Astrocyte (in vitro differentiated cells and primary cell): ENCODE measurements around the gene CCL17. TPM values are rescaled to one million over a fixed set of nuclear protein-coding genes. Genes with fewer than 3 reads are reported as not detected.

Experiments used
- DNase-seq: peaks from one replicate; pipeline ENCODE4 v3.0.0-alpha.2; 2010; ENCODE audit warnings: low read depth
- FAIRE-seq: peaks from 2 replicates; lab custom pipeline; 2011; peaks lifted over from hg19 to GRCh38; lab: Jason Lieb, UNC
- H2AFZ ChIP-seq: 2 replicates; pipeline ENCODE4 v1.6.0; 2012; ENCODE audit warnings: low read depth, low read length, inconsistent platforms
- H3K27ac ChIP-seq: 2 replicates; pipeline ENCODE4 v1.5.1; 2011; ENCODE audit warnings: low read depth, low read length, inconsistent platforms
- H3K27me3 ChIP-seq: 2 replicates; pipeline ENCODE4 v1.6.0; 2011; ENCODE audit warnings: low read length, inconsistent platforms; ENCODE audit not compliant: insufficient read depth
- H3K36me3 ChIP-seq: 2 replicates; pipeline ENCODE4 v1.5.1; 2011; ENCODE audit warnings: low read length, inconsistent platforms; ENCODE audit not compliant: insufficient read depth
- H3K4me1 ChIP-seq: 2 replicates; pipeline ENCODE4 v1.5.1; 2011; ENCODE audit warnings: low read length, inconsistent platforms; ENCODE audit not compliant: insufficient read depth
- H3K4me2 ChIP-seq: 2 replicates; pipeline ENCODE4 v1.6.0; 2012; ENCODE audit warnings: low read length, inconsistent platforms
- H3K4me3 ChIP-seq: 2 replicates; pipeline ENCODE4 v1.5.1; 2011; ENCODE audit warnings: low read depth, mild to moderate bottlenecking, low read length, inconsistent platforms; ENCODE audit not compliant: insufficient read depth
- H3K79me2 ChIP-seq: 2 replicates; pipeline ENCODE4 v1.6.0; 2012; ENCODE audit warnings: mild to moderate bottlenecking, low read length, inconsistent platforms; ENCODE audit not compliant: insufficient read depth
- H3K9ac ChIP-seq: 2 replicates; pipeline ENCODE4 v1.6.0; 2012; ENCODE audit warnings: mild to moderate bottlenecking, low read length, inconsistent platforms
- H3K9me3 ChIP-seq: 2 replicates; pipeline ENCODE4 v1.5.1; 2012; ENCODE audit warnings: low read depth, mild to moderate bottlenecking, low read length, inconsistent platforms; ENCODE audit not compliant: insufficient read depth
- H4K20me1 ChIP-seq: 2 replicates; pipeline ENCODE4 v1.6.0; 2012; ENCODE audit warnings: low read length, inconsistent platforms; ENCODE audit not compliant: insufficient read depth
- H3K27ac Mint-ChIP-seq: one replicate; pipeline ENCODE4 v1.8.0; 2021; ENCODE audit warnings: mild to moderate bottlenecking, mixed read lengths; ENCODE audit not compliant: unreplicated experiment
- H3K27me3 Mint-ChIP-seq: one replicate; pipeline ENCODE4 v1.8.0; 2021; ENCODE audit warnings: low read depth, mixed read lengths; ENCODE audit not compliant: unreplicated experiment
- H3K36me3 Mint-ChIP-seq: one replicate; pipeline ENCODE4 v1.8.0; 2021; ENCODE audit warnings: low read depth, mixed read lengths; ENCODE audit not compliant: unreplicated experiment
- H3K4me1 Mint-ChIP-seq: one replicate; pipeline ENCODE4 v1.8.0; 2021; ENCODE audit warnings: low read depth, mixed read lengths; ENCODE audit not compliant: unreplicated experiment
- H3K4me3 Mint-ChIP-seq: one replicate; pipeline ENCODE4 v1.8.0; 2021; ENCODE audit warnings: mild to moderate bottlenecking, moderate library complexity, mixed read lengths; ENCODE audit not compliant: unreplicated experiment
- H3K9me3 Mint-ChIP-seq: one replicate; pipeline ENCODE4 v1.8.0; 2021; ENCODE audit warnings: mild to moderate bottlenecking, mixed read lengths; ENCODE audit not compliant: unreplicated experiment
- CTCF ChIP-seq: IDR thresholded peaks from 2 replicates; pipeline ENCODE4 v1.5.1; 2011; ENCODE audit warnings: low read depth, mild to moderate bottlenecking, inconsistent platforms, low read length, moderate library complexity; ENCODE audit not compliant: insufficient read depth
- EZH2 ChIP-seq: IDR thresholded peaks from 2 replicates; pipeline ENCODE4 v1.6.1; 2012; ENCODE audit warnings: mild to moderate bottlenecking, low read length, inconsistent platforms; ENCODE audit not compliant: insufficient read depth
- total RNA-seq: library from RNA; stranded (reverse); gene quantifications from 2 replicates; pipeline ENCODE4 v1.2.1, GENCODE V29; 2021

The CCL17 gene
- total RNA-seq, 1 donor from 2014 or later = not detected

- TF ChIP-seq CTCF = no peak
- TF ChIP-seq EZH2 = no peak
- peaks cover 37% of the 10 kb centered on the region for H3K27me3 Mint-ChIP-seq
- no peak for FAIRE-seq
Observed at GRCh38 chr16:57358527-57359095, 46.0 kb upstream of the CCL17 start, which contains the start of gene CCL22. Gene CCL22 (plus strand): TSS chr16:57358783. CDS start chr16:57358817, 34 bp downstream.

GRCh38 chr16:57360321-57360935, 44.1 kb upstream of the CCL17 start:
- Mint-ChIP-seq H3K27me3 (peaks cover 40% of the 10 kb centered on the region), H3K36me3 (no peaks in the 10 kb centered on the region), H3K4me1 (no peaks in the 10 kb centered on the region), H3K4me3 (no peak overlapping the region), H3K9me3 (peaks cover 2% of the 10 kb centered on the region), H3K27ac (no peak overlapping the region)
- Histone ChIP-seq H3K27ac (no peak overlapping the region), H3K4me2 (no peak overlapping the region), H3K27me3 (peaks cover 13% of the 10 kb centered on the region), H2AFZ (no peak overlapping the region), H3K9ac (no peak overlapping the region), H3K4me1 (no peaks in the 10 kb centered on the region), H3K79me2 (no peaks in the 10 kb centered on the region), H3K4me3 (no peak overlapping the region), H3K9me3 (no peaks in the 10 kb centered on the region), H4K20me1 (no peaks in the 10 kb centered on the region), H3K36me3 (no peaks in the 10 kb centered on the region)
- FAIRE-seq (no peak), DNase-seq (no peak)
- TF ChIP-seq EZH2 (no peak), CTCF (no peak)

More at GRCh38 chr16:57358527-57359095, 46.0 kb upstream of the CCL17 start, which contains the start of gene CCL22:
- Histone ChIP-seq H3K27me3 (peaks cover 10% of the 10 kb centered on the region), H3K9me3 (no peaks in the 10 kb centered on the region), H2AFZ (no peak within 1 kb of the TSS), H3K4me2 (no peak within 1 kb of the TSS), H3K4me3 (no peak within 1 kb of the TSS), H3K27ac (no peak within 1 kb of the TSS), H4K20me1 (no peaks in the 10 kb centered on the region), H3K4me1 (no peaks in the 10 kb centered on the region), H3K9ac (no peak within 1 kb of the TSS), H3K36me3 (no peaks in the 10 kb centered on the region), H3K79me2 (no peaks in the 10 kb centered on the region)
- Mint-ChIP-seq H3K9me3 (peaks cover 2% of the 10 kb centered on the region), H3K27ac (no peak within 1 kb of the TSS), H3K4me3 (no peak within 1 kb of the TSS), H3K4me1 (no peaks in the 10 kb centered on the region), H3K36me3 (no peaks in the 10 kb centered on the region)
- DNase-seq = no peak

- no peak for DNase-seq
- H3K4me1 Mint-ChIP-seq = no peaks in the 10 kb centered on the region
- peaks cover 2% of the 10 kb centered on the region for H3K9me3 Mint-ChIP-seq
Observed at GRCh38 chr16:57361404-57361803, 43.2 kb upstream of the CCL17 start.

More at GRCh38 chr16:57361404-57361803, 43.2 kb upstream of the CCL17 start:
- H3K36me3 Mint-ChIP-seq = no peaks in the 10 kb centered on the region
- H3K4me3 Mint-ChIP-seq = no peak overlapping the region
- no peaks in the 10 kb centered on the region for H4K20me1 ChIP-seq
- no peaks in the 10 kb centered on the region for H3K9me3 ChIP-seq
- H3K27me3 ChIP-seq = peaks cover 14% of the 10 kb centered on the region
- H3K4me1 ChIP-seq = no peaks in the 10 kb centered on the region
- TF ChIP-seq EZH2 (no peak), CTCF (no peak)
- H3K27ac ChIP-seq = no peak overlapping the region
- no peak overlapping the region for H3K9ac ChIP-seq
- no peak for FAIRE-seq
- H3K36me3 ChIP-seq = no peaks in the 10 kb centered on the region
- no peak overlapping the region for H3K4me2 ChIP-seq
- H3K27me3 Mint-ChIP-seq = peaks cover 38% of the 10 kb centered on the region
- H3K4me3 ChIP-seq = no peak overlapping the region
- no peak overlapping the region for H3K27ac Mint-ChIP-seq
- H3K79me2 ChIP-seq = no peaks in the 10 kb centered on the region
- no peak overlapping the region for H2AFZ ChIP-seq
